ENCODE data around the gene KAZN.

KAZN gene

GRCh38 chr1:14820295-14821085 lies 222.0 kb downstream of the KAZN start:
- H3K27me3 ChIP-seq (replicated peaks; ENCODE audit: insufficient read depth, low read length): no peaks in the 10 kb centered on the region

DNA sequence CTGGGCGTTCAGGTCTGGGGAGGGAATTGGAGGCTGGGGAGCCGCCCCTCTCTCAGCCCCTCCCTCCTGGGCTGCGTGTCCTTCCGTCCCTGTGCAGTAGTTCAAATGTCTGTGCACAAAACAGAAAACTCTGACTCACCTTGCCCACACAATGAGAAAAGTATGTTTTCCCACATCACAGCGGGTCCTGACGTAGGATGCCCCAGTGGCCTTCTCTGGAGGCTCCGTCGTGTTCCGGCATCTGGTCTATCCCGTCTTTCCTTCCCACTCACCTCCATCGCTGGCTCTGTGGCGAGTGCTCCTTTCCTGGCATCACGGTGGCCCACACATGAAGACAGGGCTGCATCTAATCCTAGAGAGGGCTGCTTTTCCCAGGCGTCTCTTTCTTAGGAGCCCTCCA lies 224.0 kb downstream of the KAZN start:
- no peak overlapping the region for H2AFZ ChIP-seq (ENCODE audit: low read length)
- peaks cover 13% of the 10 kb centered on the region for H3F3A ChIP-seq (ENCODE audit: insufficient read depth, low read length)
- H3K27ac ChIP-seq (ENCODE audit: low read length): no peak overlapping the region
- TF ChIP-seq CTCF (IDR thresholded peaks at IDR 0.05; ENCODE audit: low read length): no peak
- no peak for TF ChIP-seq EZH2 (optimal IDR thresholded peaks at IDR 0.05; ENCODE audit: low read depth, low read length)
- TF ChIP-seq EZH2phosphoT487 (IDR thresholded peaks at IDR 0.05; ENCODE audit: low read length): no peak
- H4K20me1 ChIP-seq (ENCODE audit: insufficient read depth, low read length): no peaks in the 10 kb centered on the region
- DNase-seq: no peak
- H3K4me3 ChIP-seq (ENCODE audit: low read length): no peak overlapping the region
- no peaks in the 10 kb centered on the region for H3K9me3 ChIP-seq (replicated peaks; ENCODE audit: insufficient read depth, low read length)
- no peaks in the 10 kb centered on the region for H3K9me2 ChIP-seq (replicated peaks; ENCODE audit: insufficient read depth, low read length)
- no peaks in the 10 kb centered on the region for H3K79me2 ChIP-seq (ENCODE audit: low read length)
- no peaks in the 10 kb centered on the region for H3K36me3 ChIP-seq (replicated peaks; ENCODE audit: insufficient read depth, low read length)
- H3K4me2 ChIP-seq (ENCODE audit: low read depth, low read length): no peak overlapping the region
- peaks cover 17% of the 10 kb centered on the region for H3K4me1 ChIP-seq (ENCODE audit: low read length)
- H3K9ac ChIP-seq (ENCODE audit: low read length): no peak overlapping the region
- no peaks in the 10 kb centered on the region for H3K27me3 ChIP-seq (replicated peaks; ENCODE audit: insufficient read depth, low read length)

More at GRCh38 chr1:14820295-14821085, 222.0 kb downstream of the KAZN start:
- no peaks in the 10 kb centered on the region for H3K9me2 ChIP-seq (replicated peaks; ENCODE audit: insufficient read depth, low read length)
- H3K4me3 ChIP-seq (ENCODE audit: low read length): no peak overlapping the region
- H3K4me2 ChIP-seq (ENCODE audit: low read depth, low read length): no peak overlapping the region
- peaks cover 13% of the 10 kb centered on the region for H3F3A ChIP-seq (ENCODE audit: insufficient read depth, low read length)
- H3K4me1 ChIP-seq (ENCODE audit: low read length): peaks cover 16% of the 10 kb centered on the region
- H3K79me2 ChIP-seq (ENCODE audit: low read length): no peaks in the 10 kb centered on the region
- TF ChIP-seq EZH2 (optimal IDR thresholded peaks at IDR 0.05; ENCODE audit: low read depth, low read length) (no peak), EZH2phosphoT487 (IDR thresholded peaks at IDR 0.05; ENCODE audit: low read length) (no peak), CTCF (IDR thresholded peaks at IDR 0.05; ENCODE audit: low read length) (no peak)
- DNase-seq: no peak
- H2AFZ ChIP-seq (ENCODE audit: low read length): no peak overlapping the region
- H4K20me1 ChIP-seq (ENCODE audit: insufficient read depth, low read length): no peaks in the 10 kb centered on the region
- H3K9me3 ChIP-seq (replicated peaks; ENCODE audit: insufficient read depth, low read length): no peaks in the 10 kb centered on the region
- no peak overlapping the region for H3K27ac ChIP-seq (ENCODE audit: low read length)
- H3K36me3 ChIP-seq (replicated peaks; ENCODE audit: insufficient read depth, low read length): no peaks in the 10 kb centered on the region
- H3K9ac ChIP-seq (ENCODE audit: low read length): no peak overlapping the region

DNA sequence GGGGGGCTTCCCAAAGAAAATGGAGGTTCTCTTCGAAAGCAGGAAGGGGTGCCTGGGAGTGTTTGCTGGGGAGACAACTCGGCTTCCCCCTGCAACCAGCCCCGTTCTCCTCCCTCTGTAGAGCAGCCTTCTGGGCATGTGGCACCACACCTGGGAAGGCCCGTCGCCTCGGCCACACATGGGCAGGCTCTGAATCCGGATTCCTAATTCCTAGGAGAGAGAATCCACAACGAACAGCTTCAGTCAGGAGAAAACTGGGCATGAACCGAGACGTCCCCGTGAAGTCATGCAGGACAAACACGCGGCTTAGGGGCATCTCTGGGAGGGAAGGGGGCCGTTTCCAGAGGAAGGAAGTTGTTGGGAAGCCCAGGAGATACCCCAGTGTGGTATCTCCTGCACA lies 224.5 kb downstream of the KAZN start:
- H3K27me3 ChIP-seq (replicated peaks; ENCODE audit: insufficient read depth, low read length): no peaks in the 10 kb centered on the region
- no peak overlapping the region for H2AFZ ChIP-seq (ENCODE audit: low read length)
- H3K9me2 ChIP-seq (replicated peaks; ENCODE audit: insufficient read depth, low read length): no peaks in the 10 kb centered on the region
- no peak overlapping the region for H3K4me3 ChIP-seq (ENCODE audit: low read length)
- H3K4me2 ChIP-seq (ENCODE audit: low read depth, low read length): no peak overlapping the region
- H3K27ac ChIP-seq (ENCODE audit: low read length): no peak overlapping the region
- no peaks in the 10 kb centered on the region for H3K79me2 ChIP-seq (ENCODE audit: low read length)
- no peaks in the 10 kb centered on the region for H3K36me3 ChIP-seq (replicated peaks; ENCODE audit: insufficient read depth, low read length)
- no peaks in the 10 kb centered on the region for H4K20me1 ChIP-seq (ENCODE audit: insufficient read depth, low read length)
- no peak for DNase-seq
- H3K9ac ChIP-seq (ENCODE audit: low read length): no peak overlapping the region
- peaks cover 13% of the 10 kb centered on the region for H3F3A ChIP-seq (ENCODE audit: insufficient read depth, low read length)
- H3K4me1 ChIP-seq (ENCODE audit: low read length): peaks cover 17% of the 10 kb centered on the region
- no peaks in the 10 kb centered on the region for H3K9me3 ChIP-seq (replicated peaks; ENCODE audit: insufficient read depth, low read length)
- TF ChIP-seq EZH2 (optimal IDR thresholded peaks at IDR 0.05; ENCODE audit: low read depth, low read length): no peak
- TF ChIP-seq CTCF (IDR thresholded peaks at IDR 0.05; ENCODE audit: low read length): no peak
- TF ChIP-seq EZH2phosphoT487 (IDR thresholded peaks at IDR 0.05; ENCODE audit: low read length): no peak

Measured in MM.1S (cell line).